ENCODE results near the gene CPNE2.
A peak's percentile ranks its signal among the peaks of the same experiment; 100 is the strongest.
"Not testable (repeated sequence)": the region's sequence is repeated elsewhere in the genome, so short reads cannot be mapped to it uniquely, and the experiment has no call there.

The CPNE2 gene

GRCh38 chr16:57179215-57179828 lies 86.9 kb downstream of the CPNE2 start:
- no peak for DNase-seq

DNA sequence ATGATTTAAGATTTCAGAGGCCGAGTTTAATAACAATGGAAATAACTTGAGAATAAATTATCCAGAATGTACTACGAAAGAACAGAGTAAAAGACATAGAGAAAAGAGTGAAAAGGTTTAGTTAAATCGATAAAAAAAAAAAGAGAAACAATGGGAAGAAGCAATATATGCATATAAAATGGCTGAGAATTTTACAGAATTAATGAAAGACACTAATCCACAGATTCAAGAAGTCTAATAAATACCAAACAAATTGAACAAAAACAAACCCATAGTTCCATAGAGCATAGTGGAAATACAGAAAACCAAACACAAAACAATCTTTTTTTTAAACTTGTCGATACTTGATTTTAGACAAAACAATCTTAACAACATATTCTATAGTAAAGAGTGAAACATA lies 91.7 kb downstream of the CPNE2 start:
- no peak for DNase-seq

DNA sequence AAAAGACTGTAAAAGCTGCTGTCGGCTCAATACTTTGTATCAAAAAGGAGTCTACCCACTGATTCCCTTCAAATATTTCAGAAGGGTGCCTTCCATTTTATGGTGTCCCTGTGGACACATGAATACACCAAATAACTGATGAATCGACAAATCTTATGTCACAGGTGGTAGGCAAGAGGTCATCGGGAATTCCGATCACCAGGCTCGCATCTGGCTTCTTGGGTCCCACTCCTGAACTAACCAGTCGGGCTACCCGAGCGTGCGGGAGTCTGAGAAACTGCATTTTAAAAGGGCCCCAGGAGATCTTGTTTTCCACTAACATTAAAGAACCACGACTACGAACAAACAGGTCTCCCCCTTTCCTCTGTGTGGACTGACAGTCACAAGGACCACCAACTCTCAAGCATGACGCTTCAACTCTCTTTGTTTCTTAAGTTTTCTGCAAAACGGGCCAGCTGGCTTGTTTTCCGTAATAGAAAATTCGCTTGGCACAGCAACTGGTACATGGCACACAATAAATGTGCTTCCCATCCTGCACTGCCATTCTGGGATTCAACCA lies 92.6 kb downstream of the CPNE2 start:
- no peak for DNase-seq

- peak; percentile 60 for DNase-seq
Measured at GRCh38 chr16:57185446-57185944, 93.1 kb downstream of the CPNE2 start.

GRCh38 chr16:57185945-57186871 lies 93.8 kb downstream of the CPNE2 start, which contains the start of the genes PSME3IP1 and RSPRY1:
PSME3IP1 (minus strand) TSS chr16:57186039; CDS start chr16:57173854, 12,185 bp downstream.
RSPRY1 (plus strand) TSS chr16:57186329; CDS start chr16:57204659, 18,330 bp downstream.
- peak; percentile 100 for DNase-seq

- peak; percentile 59 for DNase-seq
Measured at GRCh38 chr16:57186872-57187854, 94.8 kb downstream of the CPNE2 start.

- not testable (repeated sequence) for DNase-seq
Measured at GRCh38 chr16:57187902-57188710, 95.7 kb downstream of the CPNE2 start.

GRCh38 chr16:57188711-57189002 lies 96.3 kb downstream of the CPNE2 start:
- no peak for DNase-seq

DNA sequence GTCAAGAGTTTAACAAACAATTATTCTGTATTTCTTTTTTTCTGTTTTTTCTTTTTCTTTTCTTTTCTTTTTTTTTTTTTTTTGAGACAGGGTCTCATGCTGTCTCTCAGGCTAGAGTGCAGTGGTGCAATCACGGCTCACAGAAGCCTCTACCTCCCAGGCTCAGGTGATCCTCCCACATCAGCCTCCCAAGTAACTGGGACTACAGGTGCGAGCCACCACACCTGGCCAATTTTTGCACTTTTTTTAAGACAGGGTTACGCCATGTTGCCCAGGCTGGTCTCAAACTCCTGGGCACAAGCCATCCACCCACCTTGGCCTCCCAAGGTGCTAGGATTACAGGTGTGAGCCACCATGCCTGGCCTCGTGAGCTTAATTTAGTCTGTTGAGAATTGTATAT lies 97.1 kb downstream of the CPNE2 start:
- DNase-seq: not testable (repeated sequence)

DNA sequence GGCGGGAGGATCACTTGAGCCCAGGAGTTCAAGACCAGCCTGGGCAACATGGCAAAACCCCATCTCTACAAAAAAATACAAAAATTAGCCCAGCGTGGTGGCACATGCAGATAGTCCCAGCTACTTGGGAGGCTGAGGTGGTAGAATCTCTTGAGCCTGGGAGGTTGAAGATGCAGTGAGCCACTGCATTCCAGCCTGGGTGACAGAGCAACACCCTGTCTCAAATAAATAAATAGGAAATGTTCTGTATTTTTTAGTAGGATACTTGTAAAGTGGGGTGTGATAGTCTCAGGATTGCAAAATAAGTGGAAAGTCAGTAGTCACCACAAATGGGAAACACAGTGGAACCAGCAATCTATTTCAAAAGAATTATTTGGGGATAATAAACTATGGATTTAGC lies 97.8 kb downstream of the CPNE2 start:
- DNase-seq: no peak

DNA sequence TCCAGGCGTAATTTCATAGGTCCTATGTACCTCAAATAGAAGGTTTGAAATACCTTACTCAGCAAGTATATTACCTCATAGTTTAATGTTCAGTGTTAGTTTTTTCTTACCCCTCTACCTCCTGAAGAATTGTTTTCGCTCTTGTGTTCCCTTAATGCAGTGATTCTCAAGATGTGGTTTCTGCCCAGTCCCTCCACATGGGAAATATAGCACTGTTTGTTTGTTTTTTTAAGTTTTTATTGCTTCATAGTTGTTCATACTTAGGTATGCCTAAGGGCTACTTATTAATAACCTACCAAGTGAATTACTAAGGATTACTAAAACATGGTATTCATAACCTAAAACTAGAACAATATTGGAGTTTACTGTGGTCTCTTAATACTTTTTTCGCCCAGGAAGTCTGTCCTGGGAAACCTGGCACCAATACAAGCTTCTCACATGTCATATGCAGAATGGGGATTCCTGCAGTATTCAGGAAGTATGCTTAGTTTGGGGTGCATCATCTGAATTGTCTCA lies 98.7 kb downstream of the CPNE2 start:
- DNase-seq: no peak

DNA sequence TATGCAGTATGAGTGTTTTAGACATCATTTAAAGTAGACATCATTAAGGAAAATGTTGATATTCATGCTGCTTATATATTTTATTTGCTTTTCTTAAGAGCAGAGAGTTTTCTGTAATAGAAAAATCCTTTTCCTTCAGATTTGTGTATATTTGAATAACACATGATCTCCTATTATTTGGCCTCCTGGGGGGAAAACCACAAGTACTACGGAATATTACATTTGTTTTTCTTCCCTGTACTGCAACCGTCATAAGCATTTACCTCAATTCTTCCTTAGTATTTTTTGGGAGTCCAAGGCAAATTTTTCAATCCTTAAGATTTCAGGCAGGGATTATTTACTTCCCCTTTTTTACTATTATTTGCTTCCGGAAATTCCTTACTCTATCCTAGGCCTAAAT lies 99.8 kb downstream of the CPNE2 start:
- DNase-seq: no peak

- DNase-seq: no peak
Measured at GRCh38 chr16:57192720-57193486, 100.5 kb downstream of the CPNE2 start.

- DNase-seq: no peak
Measured at GRCh38 chr16:57194512-57194911, 102.1 kb downstream of the CPNE2 start.

- no peak for DNase-seq
Measured at GRCh38 chr16:57196286-57196685, 103.9 kb downstream of the CPNE2 start.

DNA sequence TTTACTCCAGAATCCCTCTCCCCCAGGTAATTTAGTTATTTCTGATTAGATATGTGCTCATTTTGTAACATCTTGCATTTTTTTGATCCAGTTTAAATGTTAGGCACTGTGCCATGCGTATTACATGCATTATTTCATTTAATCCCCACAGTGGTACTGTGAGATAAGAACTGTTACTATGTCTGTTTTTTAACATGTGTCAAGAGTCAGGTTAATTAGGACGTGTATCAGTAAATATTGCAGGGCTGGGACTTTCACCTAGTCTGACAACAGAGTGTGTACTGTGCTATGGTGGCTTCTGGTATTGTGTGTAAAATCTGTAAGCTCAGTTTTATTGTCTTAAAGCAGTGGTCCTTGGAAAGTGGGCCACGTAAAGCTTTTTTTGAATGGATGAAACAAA lies 104.4 kb downstream of the CPNE2 start:
- DNase-seq: no peak
